ENCODE results near the gene WASF2.

- TF ChIP-seq CTCF (IDR thresholded peaks at IDR 0.05; ENCODE audit: insufficient read depth, low read length): no peak
- TF ChIP-seq SPI1 (IDR thresholded peaks at IDR 0.05; ENCODE audit: borderline replicate concordance, low read depth): no peak
These were observed 39.1 kb upstream of the WASF2 start for GRCh38 chr1:27528818-27529703.
